Astrocyte (in vitro differentiated cells and primary cell): ENCODE results near the gene RPS10.

Source experiments
- EZH2 ChIP-seq: IDR thresholded peaks from 2 replicates; pipeline ENCODE4 v1.6.1; 2012; ENCODE audit warnings: mild to moderate bottlenecking, low read length, inconsistent platforms; ENCODE audit not compliant: insufficient read depth
- TF ChIP-seq, protein P1 (sequence below): IDR thresholded peaks from 2 replicates; pipeline ENCODE4 v1.5.1; 2011; ENCODE audit warnings: low read depth, mild to moderate bottlenecking, inconsistent platforms, low read length, moderate library complexity; ENCODE audit not compliant: insufficient read depth

GRCh38 chr6:34391473-34391785 lies 34.4 kb downstream of the RPS10 start:
- TF ChIP-seq, protein P1, sequence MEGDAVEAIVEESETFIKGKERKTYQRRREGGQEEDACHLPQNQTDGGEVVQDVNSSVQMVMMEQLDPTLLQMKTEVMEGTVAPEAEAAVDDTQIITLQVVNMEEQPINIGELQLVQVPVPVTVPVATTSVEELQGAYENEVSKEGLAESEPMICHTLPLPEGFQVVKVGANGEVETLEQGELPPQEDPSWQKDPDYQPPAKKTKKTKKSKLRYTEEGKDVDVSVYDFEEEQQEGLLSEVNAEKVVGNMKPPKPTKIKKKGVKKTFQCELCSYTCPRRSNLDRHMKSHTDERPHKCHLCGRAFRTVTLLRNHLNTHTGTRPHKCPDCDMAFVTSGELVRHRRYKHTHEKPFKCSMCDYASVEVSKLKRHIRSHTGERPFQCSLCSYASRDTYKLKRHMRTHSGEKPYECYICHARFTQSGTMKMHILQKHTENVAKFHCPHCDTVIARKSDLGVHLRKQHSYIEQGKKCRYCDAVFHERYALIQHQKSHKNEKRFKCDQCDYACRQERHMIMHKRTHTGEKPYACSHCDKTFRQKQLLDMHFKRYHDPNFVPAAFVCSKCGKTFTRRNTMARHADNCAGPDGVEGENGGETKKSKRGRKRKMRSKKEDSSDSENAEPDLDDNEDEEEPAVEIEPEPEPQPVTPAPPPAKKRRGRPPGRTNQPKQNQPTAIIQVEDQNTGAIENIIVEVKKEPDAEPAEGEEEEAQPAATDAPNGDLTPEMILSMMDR, result no peak
- no peak for TF ChIP-seq EZH2
